Ramos (cell line): ENCODE measurements around the gene THEMIS.
"Not testable (repeated sequence)": the region's sequence is repeated elsewhere in the genome, so short reads cannot be mapped to it uniquely, and the experiment has no call there.

ENCODE experiments used
- in situ Hi-C: fragments of 300-500 bp; cut with MboI; formaldehyde crosslinking; loops from one replicate; pipeline ENCODE4 v1.14.3; 2022; ENCODE audit warnings: low sequenced_read_pairs; ENCODE audit not compliant: unreplicated experiment

The THEMIS gene

GRCh38 chr6:127812985-127813698 is 87.7 kb downstream of the THEMIS start:
- in situ Hi-C loops, result no loop called here

GRCh38 chr6:127811900-127812570 is 88.8 kb downstream of the THEMIS start:
- in situ Hi-C loops, result no loop called here

- in situ Hi-C loops, result no loop called here
Measured at GRCh38 chr6:127807806-127808517, 92.9 kb downstream of the THEMIS start.

- in situ Hi-C loops, result no loop called here
Measured at GRCh38 chr6:127796713-127797112, 104.1 kb downstream of the THEMIS start.

- in situ Hi-C loops, result no loop called here
Measured at GRCh38 chr6:127794405-127794804, 106.5 kb downstream of the THEMIS start.

- in situ Hi-C loops, result no loop called here
Measured at GRCh38 chr6:127793396-127793795, 107.5 kb downstream of the THEMIS start.

GRCh38 chr6:127792616-127793015 is 108.2 kb downstream of the THEMIS start:
- in situ Hi-C loops, result no loop called here

GRCh38 chr6:127791779-127792528 is 108.9 kb downstream of the THEMIS start:
- in situ Hi-C loops, result no loop called here

GRCh38 chr6:127790571-127790970 is 110.3 kb downstream of the THEMIS start:
- in situ Hi-C loops, result no loop called here

- in situ Hi-C loops, result no loop called here
Measured at GRCh38 chr6:127786109-127786508, 114.7 kb downstream of the THEMIS start.

- in situ Hi-C loops, result no loop called here
Measured at GRCh38 chr6:127784468-127784867, 116.4 kb downstream of the THEMIS start.

GRCh38 chr6:127781636-127782272 is 119.1 kb downstream of the THEMIS start:
- in situ Hi-C loops, result not testable (repeated sequence)

- in situ Hi-C loops, result no loop called here
Measured at GRCh38 chr6:127776320-127776719, 124.5 kb downstream of the THEMIS start.

- in situ Hi-C loops, result no loop called here
Measured at GRCh38 chr6:127775371-127775770, 125.5 kb downstream of the THEMIS start.

GRCh38 chr6:127768745-127769144 is 132.1 kb downstream of the THEMIS start:
- in situ Hi-C loops, result no loop called here

GRCh38 chr6:127768223-127768622 is 132.6 kb downstream of the THEMIS start:
- in situ Hi-C loops, result no loop called here

GRCh38 chr6:127765949-127766348 is 134.9 kb downstream of the THEMIS start:
- in situ Hi-C loops, result no loop called here

GRCh38 chr6:127762284-127762683 is 138.6 kb downstream of the THEMIS start:
- in situ Hi-C loops, result no loop called here

GRCh38 chr6:127761084-127761483 is 139.8 kb downstream of the THEMIS start:
- in situ Hi-C loops, result no loop called here

- in situ Hi-C loops, result no loop called here
Measured at GRCh38 chr6:127749095-127749494, 151.8 kb downstream of the THEMIS start.
